K562 (cell line): ENCODE measurements around the gene GPSM3. TPM values are rescaled to one million over a fixed set of nuclear protein-coding genes. Genes with fewer than 3 reads are reported as not detected.

ENCODE experiments used
- ARNT ChIP-seq, 2 experiments: fragments of 450-650 bp; IDR thresholded peaks; 2 replicates each; pipeline ENCODE4 v1.6.1; 2016; ENCODE audit warnings: mild to moderate bottlenecking in 1 of 2
- BRD9 ChIP-seq: fragments of 450-650 bp; IDR thresholded peaks from 2 replicates; pipeline ENCODE4 v1.6.1; 2018; ENCODE audit warnings: low read depth; ENCODE audit not compliant: partially characterized antibody
- CHD2 ChIP-seq: IDR thresholded peaks from 2 replicates; pipeline ENCODE4 v1.6.1; 2011; ENCODE audit warnings: low read depth, low read length
- DPF2 ChIP-seq: fragments of 450-650 bp; IDR thresholded peaks from 2 replicates; pipeline ENCODE4 v1.6.1; 2016
- ELF2 ChIP-seq: fragments of 250-450 bp; sonication (Bioruptor Pico); IDR thresholded peaks from 2 replicates; pipeline ENCODE4 v1.5.0; 2021; ENCODE audit warnings: mild to moderate bottlenecking
- ETV1 ChIP-seq: fragments of 450-650 bp; conservative IDR thresholded peaks from 2 replicates; pipeline ENCODE4 v1.6.1; 2016; ENCODE audit warnings: missing genetic modification characterization, control low read depth, low read depth, missing compliant biosample characterization
- HLTF ChIP-seq: fragments of 450-650 bp; IDR thresholded peaks from 2 replicates; pipeline ENCODE4 v1.6.1; 2016
- L3MBTL2 ChIP-seq: fragments of 450-650 bp; IDR thresholded peaks from 2 replicates; pipeline ENCODE4 v1.6.1; 2016; ENCODE audit warnings: mild to moderate bottlenecking, moderate library complexity
- MAZ ChIP-seq, 2 experiments: fragments of 450-650 bp in 1 of 2; sonication (generic) in 1 of 2; formaldehyde crosslinking; IDR thresholded peaks in 1 of 2; conservative IDR thresholded peaks in 1 of 2; 2 replicates each; pipeline versions ENCODE4 v1.4.0 to v1.5.0; 2020; ENCODE audit warnings: mild to moderate bottlenecking in 1 of 2, missing genetic modification reagents in 1 of 2
- NBN ChIP-seq: fragments of 450-650 bp; IDR thresholded peaks from 2 replicates; pipeline ENCODE4 v1.6.1; 2016; ENCODE audit warnings: low read depth, mild to moderate bottlenecking
- NCOR1 ChIP-seq: fragments of 450-650 bp; IDR thresholded peaks from 2 replicates; pipeline ENCODE4 v1.6.1; 2016; ENCODE audit warnings: mild to moderate bottlenecking, moderate library complexity
- NFRKB ChIP-seq: fragments of 450-650 bp; IDR thresholded peaks from 2 replicates; pipeline ENCODE4 v1.6.1; 2016; ENCODE audit warnings: low read depth
- NR2F6 ChIP-seq: fragments of 450-650 bp; formaldehyde crosslinking; IDR thresholded peaks from 2 replicates; pipeline ENCODE4 v1.4.0; 2020; ENCODE audit warnings: mild to moderate bottlenecking
- POLR2AphosphoS2 ChIP-seq: IDR thresholded peaks from 2 replicates; pipeline ENCODE4 v1.6.1; 2012; ENCODE audit warnings: low read length, improper control_type of control experiment
- SMARCA4 ChIP-seq: fragments of 450-650 bp; IDR thresholded peaks from 2 replicates; pipeline ENCODE4 v1.6.1; 2016
- TBL1XR1 ChIP-seq, 2 experiments: IDR thresholded peaks; 2 replicates each; pipeline ENCODE4 v1.6.1; 2012; ENCODE audit warnings: improper control_type of control experiment in 2 of 2, low read length in 2 of 2, mild to moderate bottlenecking in 1 of 2
- TBP ChIP-seq: optimal IDR thresholded peaks from 2 replicates; pipeline ENCODE3; 2011; ENCODE audit warnings: low read depth, low read length, improper control_type of control experiment
- TEAD1 ChIP-seq, 2 experiments: fragments of 450-650 bp in 1 of 2; sonication (generic) in 1 of 2; formaldehyde crosslinking; IDR thresholded peaks; 2 replicates each; pipeline versions ENCODE4 v1.4.0 to v1.8.0; 2020 to 2022; ENCODE audit warnings: mild to moderate bottlenecking in 2 of 2, missing genetic modification reagents in 1 of 2
- ZNF764 ChIP-seq: fragments of 250-450 bp; sonication (Bioruptor Pico); IDR thresholded peaks from 2 replicates; pipeline ENCODE4 v1.4.0; 2020; ENCODE audit warnings: low read depth, mild to moderate bottlenecking, moderate library complexity
- ZNF766 ChIP-seq: fragments of 200-800 bp; sonication (Bioruptor generic); conservative IDR thresholded peaks from 2 replicates; pipeline ENCODE4 v1.6.1; 2016; ENCODE audit warnings: missing genetic modification characterization, missing compliant biosample characterization
- polyA plus RNA-seq, 8 experiments: library from polyadenylated mRNA; depleted of rRNA in 4 of 8; stranded (reverse) in 5 of 8; unstranded in 3 of 8; fragments of >200 nt; fragmentation: Nextera tagmentation in 2 of 8; fragmentation: Illumina TruSeq in 1 of 8; extraction: Ambion mirVana in 2 of 8; extraction: Trizol in 1 of 8; gene quantifications; 2 replicates each; pipeline versions ENCODE4 v1.2.1 to v1.2.3, GENCODE V29; 2011 to 2014; ENCODE audit warnings: inconsistent platforms in 1 of 8, missing spikeins in 1 of 8
- total RNA-seq, 7 experiments: library from RNA; depleted of rRNA in 6 of 7; stranded (reverse); fragments of >200 nt in 6 of 7; fragmentation: Illumina TruSeq in 2 of 7; extraction: Trizol in 2 of 7; gene quantifications; 2 replicates each; pipeline versions ENCODE4 v1.2.1 to v1.2.3, GENCODE V29; 2011 to 2021; ENCODE audit warnings: low replicate concordance in 1 of 7
- TF ChIP-seq, protein P1 (sequence below): fragments of 450-650 bp; IDR thresholded peaks from 2 replicates; pipeline ENCODE4 v1.6.1; 2016
- TF ChIP-seq, protein P2 (sequence below), 2 experiments: fragments of 200-800 bp in 1 of 2; sonication (Bioruptor generic) in 1 of 2; sonication (generic) in 1 of 2; formaldehyde crosslinking in 1 of 2; IDR thresholded peaks in 1 of 2; conservative IDR thresholded peaks in 1 of 2; 2 replicates each; pipeline versions ENCODE4 v1.5.0 to v1.6.1; 2016 to 2020; ENCODE audit warnings: missing compliant biosample characterization in 1 of 2, missing genetic modification characterization in 1 of 2, missing genetic modification reagents in 1 of 2
- TF ChIP-seq, protein P3 (sequence below): fragments of 450-650 bp; IDR thresholded peaks from 2 replicates; pipeline ENCODE4 v1.6.1; 2018; ENCODE audit not compliant: partially characterized antibody

The GPSM3 gene
- total and polyA plus RNA-seq, 9 of the 15 experiments (the other 6 are each of a cell fraction or from before 2014, with no cell fraction given), result 5.3 to 42.6 (median 24.4) TPM

DNA sequence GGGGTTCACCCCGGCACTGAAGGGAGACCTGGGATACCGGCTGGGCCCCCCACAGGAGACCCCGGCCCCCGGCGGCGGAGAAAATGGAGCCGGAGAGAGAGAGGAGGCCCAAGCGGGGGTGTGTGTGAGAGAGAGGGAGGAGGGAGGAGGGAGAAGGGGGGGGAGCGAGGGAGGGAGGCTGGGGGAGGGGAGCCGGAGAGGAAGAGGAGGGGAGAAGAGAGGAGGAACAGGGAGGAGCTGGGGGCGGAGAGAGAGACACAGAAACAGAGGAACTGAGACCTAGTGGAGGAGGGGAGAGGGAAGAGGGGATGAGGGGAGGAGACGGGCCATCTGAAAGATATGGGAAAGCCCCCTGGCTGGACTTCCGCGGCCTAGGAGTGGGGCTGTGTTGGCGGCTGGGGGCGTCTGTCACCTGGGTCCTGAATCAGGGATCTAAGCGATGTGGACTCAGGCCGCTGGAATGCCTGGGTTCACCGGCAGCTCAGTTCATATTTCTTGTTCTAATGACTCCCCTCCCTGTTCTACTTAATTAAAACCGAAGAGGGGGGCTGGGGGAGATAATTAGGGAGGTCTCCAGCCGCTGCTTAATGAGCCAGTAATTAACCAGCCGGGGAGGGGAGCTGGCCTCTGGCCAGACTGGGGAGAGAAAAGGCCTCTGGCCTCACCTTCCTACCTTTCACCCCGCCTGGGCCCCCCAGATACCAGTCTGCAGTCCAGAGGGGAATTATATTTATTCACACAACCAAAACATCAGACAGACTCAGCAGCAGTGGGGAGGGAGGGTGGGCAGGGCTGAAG, 2.2 kb downstream of the GPSM3 start, which contains the start of gene PBX2 (continued):
- TF ChIP-seq ARNT (IDR thresholded peaks at IDR 0.05), result peak; percentile 31 to 70; a peak in 1 of 4 replicates
- TF ChIP-seq, protein P1, sequence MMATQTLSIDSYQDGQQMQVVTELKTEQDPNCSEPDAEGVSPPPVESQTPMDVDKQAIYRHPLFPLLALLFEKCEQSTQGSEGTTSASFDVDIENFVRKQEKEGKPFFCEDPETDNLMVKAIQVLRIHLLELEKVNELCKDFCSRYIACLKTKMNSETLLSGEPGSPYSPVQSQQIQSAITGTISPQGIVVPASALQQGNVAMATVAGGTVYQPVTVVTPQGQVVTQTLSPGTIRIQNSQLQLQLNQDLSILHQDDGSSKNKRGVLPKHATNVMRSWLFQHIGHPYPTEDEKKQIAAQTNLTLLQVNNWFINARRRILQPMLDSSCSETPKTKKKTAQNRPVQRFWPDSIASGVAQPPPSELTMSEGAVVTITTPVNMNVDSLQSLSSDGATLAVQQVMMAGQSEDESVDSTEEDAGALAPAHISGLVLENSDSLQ, result peak; percentile 75
- TF ChIP-seq TEAD1 (CRISPR knock-in tag; IDR thresholded peaks at IDR 0.05), result 0 out of 4 replicates have a peak, but pooled peaks of 1 of the 2 experiments have one; percentile 25
- TF ChIP-seq ZNF766 (CRISPR knock-in tag), result 0 out of 2 replicates have a peak, but pooled peaks have one; percentile 26
- TF ChIP-seq, protein P2, sequence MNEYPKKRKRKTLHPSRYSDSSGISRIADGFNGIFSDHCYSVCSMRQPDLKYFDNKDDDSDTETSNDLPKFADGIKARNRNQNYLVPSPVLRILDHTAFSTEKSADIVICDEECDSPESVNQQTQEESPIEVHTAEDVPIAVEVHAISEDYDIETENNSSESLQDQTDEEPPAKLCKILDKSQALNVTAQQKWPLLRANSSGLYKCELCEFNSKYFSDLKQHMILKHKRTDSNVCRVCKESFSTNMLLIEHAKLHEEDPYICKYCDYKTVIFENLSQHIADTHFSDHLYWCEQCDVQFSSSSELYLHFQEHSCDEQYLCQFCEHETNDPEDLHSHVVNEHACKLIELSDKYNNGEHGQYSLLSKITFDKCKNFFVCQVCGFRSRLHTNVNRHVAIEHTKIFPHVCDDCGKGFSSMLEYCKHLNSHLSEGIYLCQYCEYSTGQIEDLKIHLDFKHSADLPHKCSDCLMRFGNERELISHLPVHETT (CRISPR knock-in tag; conservative IDR thresholded peaks at IDR 0.05 in 1 of 2, IDR thresholded peaks at IDR 0.05 in 1 of 2), result peak in 1 of 2 experiments; percentile 45; a peak in 1 of 4 replicates
- peak; percentile 43; the same call in 1 of the 2 replicates for TF ChIP-seq CHD2
- TF ChIP-seq SMARCA4, result peak; percentile 77
- TF ChIP-seq HLTF, result peak; percentile 87; the same call in 1 of the 2 replicates
- peak in 1 of 2 experiments; percentile 51; a peak in 1 of 4 replicates for TF ChIP-seq TBL1XR1 (IDR thresholded peaks at IDR 0.05; ENCODE audit: low read length in 2 of 2)
- TF ChIP-seq DPF2, result peak; percentile 88
- TF ChIP-seq ZNF764, result no peak
- TF ChIP-seq NBN, result peak; percentile 89
- TF ChIP-seq, protein P3, sequence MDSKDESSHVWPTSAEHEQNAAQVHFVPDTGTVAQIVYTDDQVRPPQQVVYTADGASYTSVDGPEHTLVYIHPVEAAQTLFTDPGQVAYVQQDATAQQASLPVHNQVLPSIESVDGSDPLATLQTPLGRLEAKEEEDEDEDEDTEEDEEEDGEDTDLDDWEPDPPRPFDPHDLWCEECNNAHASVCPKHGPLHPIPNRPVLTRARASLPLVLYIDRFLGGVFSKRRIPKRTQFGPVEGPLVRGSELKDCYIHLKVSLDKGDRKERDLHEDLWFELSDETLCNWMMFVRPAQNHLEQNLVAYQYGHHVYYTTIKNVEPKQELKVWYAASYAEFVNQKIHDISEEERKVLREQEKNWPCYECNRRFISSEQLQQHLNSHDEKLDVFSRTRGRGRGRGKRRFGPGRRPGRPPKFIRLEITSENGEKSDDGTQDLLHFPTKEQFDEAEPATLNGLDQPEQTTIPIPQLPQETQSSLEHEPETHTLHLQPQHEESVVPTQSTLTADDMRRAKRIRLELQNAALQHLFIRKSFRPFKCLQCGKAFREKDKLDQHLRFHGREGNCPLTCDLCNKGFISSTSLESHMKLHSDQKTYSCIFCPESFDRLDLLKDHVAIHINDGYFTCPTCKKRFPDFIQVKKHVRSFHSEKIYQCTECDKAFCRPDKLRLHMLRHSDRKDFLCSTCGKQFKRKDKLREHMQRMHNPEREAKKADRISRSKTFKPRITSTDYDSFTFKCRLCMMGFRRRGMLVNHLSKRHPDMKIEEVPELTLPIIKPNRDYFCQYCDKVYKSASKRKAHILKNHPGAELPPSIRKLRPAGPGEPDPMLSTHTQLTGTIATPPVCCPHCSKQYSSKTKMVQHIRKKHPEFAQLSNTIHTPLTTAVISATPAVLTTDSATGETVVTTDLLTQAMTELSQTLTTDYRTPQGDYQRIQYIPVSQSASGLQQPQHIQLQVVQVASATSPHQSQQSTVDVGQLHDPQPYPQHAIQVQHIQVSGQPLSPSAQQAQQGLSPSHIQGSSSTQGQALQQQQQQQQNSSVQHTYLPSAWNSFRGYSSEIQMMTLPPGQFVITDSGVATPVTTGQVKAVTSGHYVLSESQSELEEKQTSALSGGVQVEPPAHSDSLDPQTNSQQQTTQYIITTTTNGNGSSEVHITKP, result peak; percentile 54
- TF ChIP-seq POLR2AphosphoS2, result peak; percentile 74; the same call in 1 of the 2 replicates
- TF ChIP-seq NFRKB, result 0 out of 2 replicates have a peak, but pooled peaks have one; percentile 66
- TF ChIP-seq TBP, result peak; percentile 39
- TF ChIP-seq BRD9, result peak; percentile 66
- peak; percentile 64 for TF ChIP-seq ETV1 (tag)
- 0 out of 2 replicates have a peak, but pooled peaks have one; percentile 69 for TF ChIP-seq NR2F6 (CRISPR knock-in tag)
- peak; percentile 87 to 95 for TF ChIP-seq MAZ (CRISPR knock-in tag; conservative IDR thresholded peaks at IDR 0.05 in 1 of 2, IDR thresholded peaks at IDR 0.05 in 1 of 2)
- TF ChIP-seq NCOR1, result peak; percentile 64
- no peak for TF ChIP-seq L3MBTL2
- TF ChIP-seq ELF2 (CRISPR knock-in tag), result peak; percentile 72; the same call in 1 of the 2 replicates
